ENCODE data around the gene HDAC1.

GRCh38 chr1:32286763-32287162 is 5.1 kb upstream of the HDAC1 start:
- TF ChIP-seq CTCF (conservative IDR thresholded peaks at IDR 0.05; ENCODE audit: low read length) (no peak), EZH2phosphoT487 (IDR thresholded peaks at IDR 0.05; ENCODE audit: borderline replicate concordance) (no peak)
